Neuron (in vitro differentiated cells): Measurements from ENCODE around the gene VMAC.

Source experiments
- H2AFZ ChIP-seq: one replicate; pipeline ENCODE4 v1.6.1; 2013; ENCODE audit warnings: low read depth, mild to moderate bottlenecking, inconsistent platforms, low read length, moderate library complexity
- H3K27me3 ChIP-seq: one replicate; pipeline ENCODE4 v1.6.1; 2013; ENCODE audit warnings: low read length; ENCODE audit not compliant: insufficient read depth
- H3K36me3 ChIP-seq: one replicate; pipeline ENCODE4 v1.6.1; 2013; ENCODE audit warnings: low read length; ENCODE audit not compliant: insufficient read depth
- H3K4me1 ChIP-seq: one replicate; pipeline ENCODE4 v1.6.1; 2013; ENCODE audit warnings: low read length; ENCODE audit not compliant: insufficient read depth
- H3K4me3 ChIP-seq: 2 replicates; pipeline ENCODE4 v1.5.1; 2013; ENCODE audit warnings: mild to moderate bottlenecking, low read length, moderate library complexity
- H3K9me3 ChIP-seq: one replicate; pipeline ENCODE4 v1.6.1; 2013; ENCODE audit warnings: low read length

Gene VMAC

DNA sequence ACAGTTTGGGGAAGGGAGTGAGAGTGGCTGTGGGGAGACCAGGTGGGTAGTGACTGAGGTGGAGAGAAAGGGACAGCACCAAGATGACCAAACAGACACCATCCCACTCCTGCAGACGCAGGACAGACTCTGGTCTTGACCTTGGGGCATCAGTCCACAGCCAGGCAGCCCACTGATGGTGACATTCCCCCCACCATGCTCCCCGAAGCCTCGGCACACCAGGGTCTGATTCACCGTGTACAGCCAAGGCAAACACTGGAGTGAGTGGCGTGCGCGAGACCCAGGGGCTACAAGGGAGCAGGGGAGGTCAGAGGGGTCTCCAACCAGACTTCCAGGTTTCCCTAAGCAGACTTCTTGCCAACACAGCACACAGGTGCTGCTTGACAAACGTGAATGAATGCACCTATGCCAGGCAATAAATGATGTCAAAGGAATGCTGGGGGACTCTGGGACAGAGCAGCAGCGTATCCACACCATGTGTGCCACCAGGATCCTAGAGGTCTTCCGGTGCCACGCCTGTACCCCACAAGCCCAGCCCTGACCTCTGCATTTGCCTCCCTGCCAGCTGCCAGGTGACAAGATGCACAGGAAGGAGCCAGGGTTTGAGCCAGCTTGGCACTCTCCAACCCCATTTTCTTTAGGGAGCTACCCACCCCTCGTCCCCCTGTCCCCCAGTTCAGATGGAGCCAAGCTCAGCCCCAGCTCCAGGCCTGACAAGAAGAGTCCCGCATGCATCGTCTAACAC is 54.8 kb downstream of the VMAC start:
- no peaks in the 10 kb centered on the region for H3K27me3 ChIP-seq
- no peaks in the 10 kb centered on the region for H3K9me3 ChIP-seq
- no peak overlapping the region for H2AFZ ChIP-seq
- H3K36me3 ChIP-seq = no peaks in the 10 kb centered on the region
- peaks cover 34% of the 10 kb centered on the region for H3K4me1 ChIP-seq
- no peak overlapping the region for H3K4me3 ChIP-seq
